Brain microvascular endothelial cell (primary cell): ENCODE measurements around the gene SLC8A3.

Experiments
- DNase-seq: peaks from one replicate; pipeline ENCODE4 v3.0.0-alpha.2; 2020
- H3K27ac ChIP-seq: fragments of 250-450 bp; sonication (Bioruptor Pico); 2 replicates; pipeline ENCODE4 v1.5.1; 2020; ENCODE audit warnings: mild to moderate bottlenecking, moderate library complexity
- H3K27me3 ChIP-seq: fragments of 250-450 bp; sonication (Bioruptor Pico); replicated peaks from 2 replicates; pipeline ENCODE4 v1.5.1; 2020; ENCODE audit warnings: mild to moderate bottlenecking
- H3K36me3 ChIP-seq: fragments of 250-450 bp; sonication (Bioruptor Pico); replicated peaks from 2 replicates; pipeline ENCODE4 v1.5.1; 2020; ENCODE audit warnings: mild to moderate bottlenecking
- H3K4me3 ChIP-seq: 2 replicates; pipeline ENCODE4 v1.5.1; 2011; ENCODE audit warnings: low read depth, mild to moderate bottlenecking, control low read depth, low read length, moderate library complexity
- in situ Hi-C: cut with HindIII; loops from 2 replicates; pipeline ENCODE4 v1.10.0; 2017; ENCODE audit warnings: low sequenced_read_pairs, low pct_ligation_motif_present
- TF ChIP-seq, protein P1 (sequence below): IDR thresholded peaks from 2 replicates; pipeline ENCODE4 v1.5.1; 2011; ENCODE audit warnings: low read depth, mild to moderate bottlenecking, moderate library complexity, low read length, control low read depth, inconsistent platforms; ENCODE audit errors: missing control alignments

The SLC8A3 gene

DNA sequence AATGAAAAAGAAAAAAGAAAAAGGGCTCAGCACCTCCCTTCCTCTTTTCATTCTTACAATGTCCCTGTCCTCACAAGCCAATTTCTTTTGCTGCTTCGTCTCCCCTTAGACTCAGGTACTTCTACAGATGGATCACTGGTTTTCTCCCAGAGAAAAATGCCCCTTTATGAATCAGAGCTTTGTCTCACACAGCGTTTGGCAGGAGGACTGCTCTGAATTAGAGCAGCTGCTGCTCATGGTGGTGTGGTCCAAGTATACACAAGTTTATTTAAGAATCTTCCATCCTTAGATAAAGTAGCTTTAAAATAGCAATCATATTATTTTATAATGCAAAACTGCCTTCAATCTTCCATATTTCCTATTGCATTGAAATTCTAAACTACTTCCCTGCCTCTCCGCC, 80.3 kb downstream of the SLC8A3 start:
- no peak overlapping the region for H3K27ac ChIP-seq
- no peaks in the 10 kb centered on the region for H3K27me3 ChIP-seq
- TF ChIP-seq, protein P1, sequence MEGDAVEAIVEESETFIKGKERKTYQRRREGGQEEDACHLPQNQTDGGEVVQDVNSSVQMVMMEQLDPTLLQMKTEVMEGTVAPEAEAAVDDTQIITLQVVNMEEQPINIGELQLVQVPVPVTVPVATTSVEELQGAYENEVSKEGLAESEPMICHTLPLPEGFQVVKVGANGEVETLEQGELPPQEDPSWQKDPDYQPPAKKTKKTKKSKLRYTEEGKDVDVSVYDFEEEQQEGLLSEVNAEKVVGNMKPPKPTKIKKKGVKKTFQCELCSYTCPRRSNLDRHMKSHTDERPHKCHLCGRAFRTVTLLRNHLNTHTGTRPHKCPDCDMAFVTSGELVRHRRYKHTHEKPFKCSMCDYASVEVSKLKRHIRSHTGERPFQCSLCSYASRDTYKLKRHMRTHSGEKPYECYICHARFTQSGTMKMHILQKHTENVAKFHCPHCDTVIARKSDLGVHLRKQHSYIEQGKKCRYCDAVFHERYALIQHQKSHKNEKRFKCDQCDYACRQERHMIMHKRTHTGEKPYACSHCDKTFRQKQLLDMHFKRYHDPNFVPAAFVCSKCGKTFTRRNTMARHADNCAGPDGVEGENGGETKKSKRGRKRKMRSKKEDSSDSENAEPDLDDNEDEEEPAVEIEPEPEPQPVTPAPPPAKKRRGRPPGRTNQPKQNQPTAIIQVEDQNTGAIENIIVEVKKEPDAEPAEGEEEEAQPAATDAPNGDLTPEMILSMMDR, result no peak
- H3K36me3 ChIP-seq, result no peaks in the 10 kb centered on the region
- no peak overlapping the region for H3K4me3 ChIP-seq
- in situ Hi-C loops, result no loop called here
- no peak for DNase-seq

DNA sequence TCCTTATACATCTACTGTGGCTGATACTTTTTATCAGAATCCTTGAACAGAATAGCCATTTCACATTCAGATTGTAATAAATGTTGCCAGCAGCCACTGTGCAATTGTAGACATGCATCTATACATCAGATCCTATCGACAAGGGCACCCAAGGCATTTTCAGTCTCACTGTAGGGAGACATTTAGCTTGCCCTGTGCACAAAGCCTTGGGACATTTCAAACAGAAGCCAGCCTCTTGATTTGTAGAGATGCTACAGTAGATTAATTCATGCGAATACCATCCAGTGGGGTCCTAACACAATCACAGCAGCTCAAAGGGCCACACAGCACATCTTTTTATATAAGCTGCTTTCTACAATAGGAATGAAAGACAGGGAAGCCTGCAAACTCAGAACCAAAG, 81.4 kb downstream of the SLC8A3 start:
- H3K27me3 ChIP-seq, result no peaks in the 10 kb centered on the region
- TF ChIP-seq, protein P1, result no peak
- in situ Hi-C loops, result no loop called here
- no peak overlapping the region for H3K27ac ChIP-seq
- H3K4me3 ChIP-seq, result no peak overlapping the region
- no peaks in the 10 kb centered on the region for H3K36me3 ChIP-seq
- no peak for DNase-seq

DNA sequence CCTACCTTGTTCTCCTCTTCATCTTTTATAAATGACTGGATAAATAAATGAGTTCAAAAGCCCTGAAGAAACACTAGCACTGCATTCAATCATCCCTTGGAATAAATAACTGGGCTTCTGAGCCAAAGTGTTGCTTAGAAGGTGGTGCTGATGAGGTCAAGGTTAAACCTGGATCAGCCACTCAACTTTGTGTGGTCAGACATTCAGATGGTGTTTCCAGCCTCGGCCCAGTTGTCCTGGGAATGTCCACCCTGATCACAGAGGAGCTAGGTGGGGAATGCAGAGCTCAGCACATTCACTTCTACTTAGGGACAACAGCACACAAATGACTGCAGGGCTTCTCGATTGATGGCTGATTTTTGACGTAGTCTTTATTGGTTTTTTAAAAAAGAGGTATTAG, 88.7 kb downstream of the SLC8A3 start:
- Histone ChIP-seq H3K36me3 (no peaks in the 10 kb centered on the region), H3K27ac (no peak overlapping the region), H3K27me3 (no peaks in the 10 kb centered on the region), H3K4me3 (no peak overlapping the region)
- no peak for DNase-seq
- in situ Hi-C loops, result no loop called here
- TF ChIP-seq, protein P1, result no peak

DNA sequence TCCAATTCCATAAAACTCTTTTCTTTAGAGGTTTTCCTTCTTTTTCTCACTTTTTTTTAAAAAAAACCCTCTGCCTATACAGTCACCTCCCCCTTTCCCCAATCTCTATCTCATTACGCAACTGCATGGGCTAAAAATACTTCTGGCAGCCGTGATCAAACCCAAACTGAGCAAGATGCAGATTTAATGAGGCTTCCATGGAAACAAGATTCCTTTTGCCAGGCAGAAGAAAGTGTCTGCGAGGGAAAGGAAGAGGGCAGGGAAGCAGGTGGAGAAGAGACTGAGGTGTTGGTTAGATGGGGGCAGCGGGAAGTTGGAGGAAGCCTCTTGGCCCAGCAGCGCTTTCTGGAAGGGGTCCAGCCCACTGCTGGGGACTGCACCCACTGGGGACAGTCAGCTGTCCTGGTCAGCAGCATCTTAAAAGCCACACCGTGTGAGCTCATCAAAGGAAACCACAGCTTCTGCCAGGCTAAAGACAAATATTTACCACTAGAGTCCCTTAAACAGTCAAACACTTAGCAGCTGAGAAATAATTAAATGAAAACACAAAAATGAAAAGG, 90.4 kb downstream of the SLC8A3 start:
- Histone ChIP-seq H3K4me3 (no peak overlapping the region), H3K27ac (no peak overlapping the region), H3K27me3 (no peaks in the 10 kb centered on the region), H3K36me3 (no peaks in the 10 kb centered on the region)
- in situ Hi-C loops, result no loop called here
- DNase-seq, result no peak
- TF ChIP-seq, protein P1, result no peak

DNA sequence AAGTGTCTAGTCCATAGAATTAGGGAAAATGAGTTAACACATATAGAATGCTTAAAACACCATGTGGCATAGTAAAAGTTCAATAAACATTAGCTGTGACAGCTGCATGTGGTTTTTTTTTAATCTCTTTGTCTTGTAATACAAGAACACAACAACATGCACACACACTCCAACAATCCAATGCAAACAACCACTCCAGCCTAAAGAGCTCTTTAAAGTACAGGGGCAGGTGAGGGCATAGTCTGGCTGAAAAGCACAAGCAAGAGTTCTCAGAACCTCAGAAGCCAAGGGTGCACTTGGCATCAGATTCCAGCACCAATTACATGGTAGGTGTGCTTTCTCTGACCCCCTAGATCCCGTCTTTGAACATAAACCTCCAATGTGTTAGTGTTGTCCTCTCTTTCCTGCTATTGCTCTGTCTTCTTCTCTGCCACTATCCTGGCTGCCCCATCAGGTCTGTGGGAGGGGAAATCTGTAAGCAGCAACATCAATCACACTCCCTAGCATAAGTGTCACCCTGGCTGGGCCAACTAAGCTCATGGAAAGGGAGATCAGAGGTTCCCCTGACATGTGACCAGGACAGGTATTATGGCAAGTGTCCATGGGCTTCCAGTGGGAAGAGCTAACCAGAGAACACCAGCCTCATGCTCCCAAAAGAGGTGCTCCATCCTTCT, 91.0 kb downstream of the SLC8A3 start:
- in situ Hi-C loops, result no loop called here
- Histone ChIP-seq H3K27me3 (no peaks in the 10 kb centered on the region), H3K4me3 (no peak overlapping the region), H3K36me3 (no peaks in the 10 kb centered on the region), H3K27ac (no peak overlapping the region)
- DNase-seq, result no peak
- TF ChIP-seq, protein P1, result no peak

DNA sequence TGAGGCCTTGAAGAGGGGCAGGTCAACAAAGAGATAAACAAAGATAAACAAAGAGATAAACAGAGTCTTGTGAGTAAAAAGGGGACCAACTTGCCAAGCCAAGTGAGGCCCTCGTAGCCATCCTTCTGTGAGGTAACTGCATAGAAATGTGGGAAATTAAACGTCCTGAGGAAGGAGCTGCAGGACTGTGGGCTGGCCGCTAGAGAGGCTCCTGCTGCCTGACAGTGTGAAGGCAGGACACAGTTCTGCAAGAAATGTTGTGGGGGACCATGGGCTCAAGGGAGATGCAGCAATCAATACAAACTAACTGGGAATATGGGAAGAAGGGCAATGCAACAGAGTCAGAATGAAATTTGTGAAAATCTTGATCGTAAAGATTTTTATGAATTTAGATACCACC, 91.9 kb downstream of the SLC8A3 start:
- Histone ChIP-seq H3K27me3 (no peaks in the 10 kb centered on the region), H3K36me3 (no peaks in the 10 kb centered on the region), H3K27ac (no peak overlapping the region), H3K4me3 (no peak overlapping the region)
- in situ Hi-C loops, result no loop called here
- TF ChIP-seq, protein P1, result peak; percentile 51
- DNase-seq, result peak; percentile 22
